SH-SY5Y (cell line): ENCODE measurements around the gene COL20A1.

ENCODE experiments used
- GATA2 ChIP-seq: IDR thresholded peaks from 2 replicates; pipeline ENCODE4 v1.6.1; 2011; ENCODE audit warnings: mild to moderate bottlenecking, low read depth, low read length
- GATA3 ChIP-seq: IDR thresholded peaks from 2 replicates; pipeline ENCODE4 v1.6.1; 2011; ENCODE audit warnings: low read depth, mild to moderate bottlenecking, low read length, moderate library complexity

DNA sequence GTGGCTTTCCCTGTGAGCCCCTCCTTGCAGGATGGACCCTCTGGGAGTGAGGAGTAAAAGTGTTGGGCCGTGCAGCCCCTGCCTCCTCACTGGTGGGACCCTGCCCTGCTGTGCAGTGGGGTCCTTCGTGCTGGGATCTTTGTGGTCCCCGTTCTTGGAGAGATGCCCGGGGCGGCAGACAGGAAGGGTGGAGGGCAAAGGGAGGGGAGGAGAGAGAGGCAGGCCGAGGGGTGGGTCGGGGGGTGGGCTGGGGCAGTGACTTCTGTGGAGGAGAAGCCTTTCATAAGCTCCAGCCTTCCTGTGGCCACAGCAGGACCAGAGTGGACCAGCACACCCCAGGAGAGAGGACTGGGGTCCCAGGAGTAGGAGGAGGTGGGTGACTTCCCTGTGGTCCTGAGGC is at the start of gene COL20A1:
- no peak for TF ChIP-seq GATA2
- TF ChIP-seq GATA3, result no peak
